Endodermal cell (in vitro differentiated cells): ENCODE measurements around the gene FBXL16. TPM values are rescaled to one million over a fixed set of nuclear protein-coding genes. Genes with fewer than 3 reads are reported as not detected.

Experiments used
- DNase-seq: peaks from one replicate; pipeline ENCODE4 v3.0.0-alpha.2; 2017
- H3K27ac ChIP-seq: 2 replicates; pipeline ENCODE4 v1.5.1; 2013; ENCODE audit warnings: mild to moderate bottlenecking, low read depth, low read length, moderate library complexity
- H3K27me3 ChIP-seq: 2 replicates; pipeline ENCODE4 v1.6.1; 2013; ENCODE audit warnings: mild to moderate bottlenecking, low read length, moderate library complexity; ENCODE audit not compliant: insufficient read depth, control insufficient read depth, poor library complexity, severe bottlenecking
- H3K36me3 ChIP-seq: 2 replicates; pipeline ENCODE4 v1.7.0; 2013; ENCODE audit warnings: mild to moderate bottlenecking, low read length, moderate library complexity; ENCODE audit not compliant: control insufficient read depth, insufficient read depth
- H3K4me1 ChIP-seq: one replicate; pipeline ENCODE4 v1.7.0; 2013; ENCODE audit warnings: low read length; ENCODE audit not compliant: control insufficient read depth, insufficient read depth
- H3K4me3 ChIP-seq: 2 replicates; pipeline ENCODE4 v1.5.1; 2013; ENCODE audit warnings: mild to moderate bottlenecking, low read length, moderate library complexity
- H3K9ac ChIP-seq: 2 replicates; pipeline ENCODE4 v1.6.1; 2013; ENCODE audit warnings: mild to moderate bottlenecking, low read length, moderate library complexity; ENCODE audit not compliant: poor library complexity, severe bottlenecking; ENCODE audit errors: extremely low read depth
- H3K9me3 ChIP-seq: 2 replicates; pipeline ENCODE4 v1.6.1; 2013; ENCODE audit warnings: mild to moderate bottlenecking, low read length, moderate library complexity; ENCODE audit not compliant: control insufficient read depth
- H3K27ac Mint-ChIP-seq: 2 replicates; pipeline ENCODE4 v1.8.0; 2020; ENCODE audit warnings: mixed read lengths
- H3K27me3 Mint-ChIP-seq: 2 replicates; pipeline ENCODE4 v1.8.0; 2021; ENCODE audit warnings: mild to moderate bottlenecking, mixed read lengths; ENCODE audit not compliant: insufficient read depth
- H3K36me3 Mint-ChIP-seq: 2 replicates; pipeline ENCODE4 v1.8.0; 2020; ENCODE audit warnings: low read depth, mixed read lengths
- H3K4me1 Mint-ChIP-seq: 2 replicates; pipeline ENCODE4 v1.8.0; 2020; ENCODE audit warnings: mixed read lengths
- H3K4me3 Mint-ChIP-seq: 2 replicates; pipeline ENCODE4 v1.8.0; 2020; ENCODE audit warnings: mild to moderate bottlenecking, moderate library complexity, mixed read lengths
- H3K9me3 Mint-ChIP-seq: 2 replicates; pipeline ENCODE4 v1.8.0; 2020; ENCODE audit warnings: mild to moderate bottlenecking, mixed read lengths
- WGBS, 2 experiments: methylation state at CpG; one replicate each; pipeline versions ENCODE4 v1.1.5 to v1.1.7; 2013; ENCODE audit warnings: missing lambda C conversion rate in 2 of 2, mixed read lengths in 1 of 2; ENCODE audit not compliant: insufficient coverage in 1 of 2, insufficient read length in 1 of 2; 5-methylcytosine and 5-hydroxymethylcytosine counted together
- total RNA-seq, 2 donors: library from RNA; stranded (reverse); fragmentation: NEBNext Ultra II Directional in 1 of 2; extraction: Animal tissue kit (Norgen Biotek cat#: 25700) in 1 of 2; gene quantifications; 2 replicates in 1 of 2; 3 replicates in 1 of 2; pipeline ENCODE4 v1.2.1, GENCODE V29; 2021
- TF ChIP-seq, protein P1 (sequence below): fragments of 200-600 bp; sonication (generic); conservative IDR thresholded peaks from 2 replicates; pipeline ENCODE4 v1.5.0; 2021; ENCODE audit warnings: antibody characterized with exemption, mild to moderate bottlenecking

FBXL16 gene
- total RNA-seq, 2 donors from 2014 or later, result 0.38 to 2.2 TPM

GRCh38 chr16:643050-643368, 62.6 kb downstream of the FBXL16 start:
- no peaks in the 10 kb centered on the region for H3K27me3 Mint-ChIP-seq
- H3K36me3 ChIP-seq, result no peaks in the 10 kb centered on the region
- H3K36me3 Mint-ChIP-seq, result no peaks in the 10 kb centered on the region
- H3K9me3 Mint-ChIP-seq, result no peaks in the 10 kb centered on the region
- no peak overlapping the region for H3K9ac ChIP-seq
- H3K4me1 ChIP-seq, result no peaks in the 10 kb centered on the region
- H3K4me1 Mint-ChIP-seq, result no peaks in the 10 kb centered on the region
- TF ChIP-seq, protein P1, sequence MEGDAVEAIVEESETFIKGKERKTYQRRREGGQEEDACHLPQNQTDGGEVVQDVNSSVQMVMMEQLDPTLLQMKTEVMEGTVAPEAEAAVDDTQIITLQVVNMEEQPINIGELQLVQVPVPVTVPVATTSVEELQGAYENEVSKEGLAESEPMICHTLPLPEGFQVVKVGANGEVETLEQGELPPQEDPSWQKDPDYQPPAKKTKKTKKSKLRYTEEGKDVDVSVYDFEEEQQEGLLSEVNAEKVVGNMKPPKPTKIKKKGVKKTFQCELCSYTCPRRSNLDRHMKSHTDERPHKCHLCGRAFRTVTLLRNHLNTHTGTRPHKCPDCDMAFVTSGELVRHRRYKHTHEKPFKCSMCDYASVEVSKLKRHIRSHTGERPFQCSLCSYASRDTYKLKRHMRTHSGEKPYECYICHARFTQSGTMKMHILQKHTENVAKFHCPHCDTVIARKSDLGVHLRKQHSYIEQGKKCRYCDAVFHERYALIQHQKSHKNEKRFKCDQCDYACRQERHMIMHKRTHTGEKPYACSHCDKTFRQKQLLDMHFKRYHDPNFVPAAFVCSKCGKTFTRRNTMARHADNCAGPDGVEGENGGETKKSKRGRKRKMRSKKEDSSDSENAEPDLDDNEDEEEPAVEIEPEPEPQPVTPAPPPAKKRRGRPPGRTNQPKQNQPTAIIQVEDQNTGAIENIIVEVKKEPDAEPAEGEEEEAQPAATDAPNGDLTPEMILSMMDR, result no peak
- 91 to 92% methylated on average over 5 to 13 of the region's 13 CpGs for WGBS, 2 experiments
- no peak for DNase-seq
- no peak overlapping the region for H3K27ac Mint-ChIP-seq
- no peaks in the 10 kb centered on the region for H3K9me3 ChIP-seq
- no peak overlapping the region for H3K27ac ChIP-seq
- H3K27me3 ChIP-seq, result no peaks in the 10 kb centered on the region
- peak overlapping the region; percentile 77 for H3K4me3 ChIP-seq
- H3K4me3 Mint-ChIP-seq, result peak overlapping the region; percentile 57

Other genes starting within 250 kb of the FBXL16 start
- gene CAPN15, start 178.1 kb downstream of the FBXL16 start, total RNA-seq, result 10 to 100 TPM; 55.3 to 76.1 TPM
- gene PRR35, start 145.4 kb downstream of the FBXL16 start, total RNA-seq, result under 1 TPM; 0.29 to 0.62 TPM
- gene NHLRC4, start 138.8 kb downstream of the FBXL16 start, total RNA-seq, result 1 to 10 TPM; 1.1 TPM
- gene PIGQ, start 135.8 kb downstream of the FBXL16 start, total RNA-seq, result 100 to 1,000 TPM; 128 to 129 TPM
- gene RAB40C, start 115.7 kb downstream of the FBXL16 start, total RNA-seq, result 10 to 100 TPM; 21.3 to 25.9 TPM
- 10 to 100 TPM in 1 of 2 donors, 1 to 10 TPM in 1; 7.7 to 11.6 TPM for gene WFIKKN1, start 74.8 kb downstream of the FBXL16 start, total RNA-seq
- 10 to 100 TPM; 72.1 to 79.8 TPM for gene METTL26, start 69.5 kb downstream of the FBXL16 start, total RNA-seq
- 10 to 100 TPM; 22.8 to 34.2 TPM for gene MCRIP2, start 64.0 kb downstream of the FBXL16 start, total RNA-seq
- gene WDR90, start 56.4 kb downstream of the FBXL16 start, total RNA-seq, result 100 to 1,000 TPM; 112 to 120 TPM
- 100 to 1,000 TPM; 180 to 193 TPM for gene RHOT2, start 37.7 kb downstream of the FBXL16 start, total RNA-seq
- gene RHBDL1, start 30.1 kb downstream of the FBXL16 start, total RNA-seq, result 1 to 10 TPM; 3.7 to 5.1 TPM
- 100 to 1,000 TPM; 105 to 124 TPM for gene STUB1, start 25.4 kb downstream of the FBXL16 start, total RNA-seq
- 10 to 100 TPM; 48.8 to 55.6 TPM for gene JMJD8, start 21.5 kb downstream of the FBXL16 start, total RNA-seq
- gene WDR24, start 15.4 kb downstream of the FBXL16 start, total RNA-seq, result 10 to 100 TPM; 20.8 to 21.5 TPM
- 10 to 100 TPM; 33.4 to 38.5 TPM for gene METRN, start 9.3 kb upstream of the FBXL16 start, total RNA-seq
- gene ANTKMT, start 15.3 kb upstream of the FBXL16 start, total RNA-seq, result 10 to 100 TPM; 36.9 to 40.6 TPM
- gene CCDC78, start 20.6 kb upstream of the FBXL16 start, total RNA-seq, result 1 to 10 TPM; 6.5 to 8.1 TPM
- 10 to 100 TPM in 1 of 2 donors, 1 to 10 TPM in 1; 8.9 to 11.4 TPM for gene HAGHL, start 21.3 kb upstream of the FBXL16 start, total RNA-seq
- 10 to 100 TPM; 41.4 to 43.3 TPM for gene CIAO3, start 35.2 kb upstream of the FBXL16 start, total RNA-seq
- gene MSLN, start 54.9 kb upstream of the FBXL16 start, total RNA-seq, result under 1 TPM; 0.42 to 0.86 TPM
- gene RPUSD1, start 82.6 kb upstream of the FBXL16 start, total RNA-seq, result 10 to 100 TPM; 24.1 to 34.4 TPM
- gene CHTF18, start 82.8 kb upstream of the FBXL16 start, total RNA-seq, result 100 to 1,000 TPM; 158 to 169 TPM
- gene GNG13, start 94.9 kb upstream of the FBXL16 start, total RNA-seq, result not detected